IMR-90 (cell line): Measurements from ENCODE around the gene TUBGCP6.

Experiments used
- MAFK ChIP-seq: IDR thresholded peaks from 2 replicates; pipeline ENCODE4 v1.6.1; 2012; ENCODE audit warnings: low read depth, low read length, improper control_type of control experiment
- POLR2A ChIP-seq: IDR thresholded peaks from 2 replicates; pipeline ENCODE4 v1.6.1; 2012; ENCODE audit warnings: mild to moderate bottlenecking, low read depth, low read length
- RFX5 ChIP-seq: IDR thresholded peaks from 2 replicates; pipeline ENCODE4 v1.8.0; 2012; ENCODE audit warnings: low read depth, mild to moderate bottlenecking, low read length, moderate library complexity
- TF ChIP-seq, protein P1 (sequence below): conservative IDR thresholded peaks from 2 replicates; pipeline ENCODE4 v1.5.1; 2012; ENCODE audit warnings: mild to moderate bottlenecking, low read depth, low read length, improper control_type of control experiment

DNA sequence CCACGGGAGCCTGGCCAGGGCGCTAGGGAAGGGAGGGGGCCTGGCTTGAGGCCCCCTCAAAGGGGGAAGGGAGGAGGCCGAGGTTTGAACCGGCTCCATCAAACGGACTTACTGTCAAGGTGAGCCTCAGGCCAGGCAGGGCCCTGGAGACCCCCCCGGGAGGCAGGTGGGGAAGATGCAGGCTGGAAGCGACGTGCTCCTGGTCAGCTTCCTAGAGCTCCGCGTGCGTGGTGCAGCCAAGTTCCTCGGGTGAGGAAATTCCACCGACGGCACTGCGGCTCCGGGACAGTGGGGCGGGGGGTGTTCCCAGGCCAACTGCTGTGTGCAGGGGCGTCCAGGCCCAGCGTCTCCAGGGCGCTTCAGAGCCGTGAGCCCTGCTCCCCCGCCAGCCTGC lies 66.4 kb downstream of the TUBGCP6 start:
- TF ChIP-seq MAFK (no peak), RFX5 (no peak), POLR2A (no peak)
- TF ChIP-seq, protein P1, sequence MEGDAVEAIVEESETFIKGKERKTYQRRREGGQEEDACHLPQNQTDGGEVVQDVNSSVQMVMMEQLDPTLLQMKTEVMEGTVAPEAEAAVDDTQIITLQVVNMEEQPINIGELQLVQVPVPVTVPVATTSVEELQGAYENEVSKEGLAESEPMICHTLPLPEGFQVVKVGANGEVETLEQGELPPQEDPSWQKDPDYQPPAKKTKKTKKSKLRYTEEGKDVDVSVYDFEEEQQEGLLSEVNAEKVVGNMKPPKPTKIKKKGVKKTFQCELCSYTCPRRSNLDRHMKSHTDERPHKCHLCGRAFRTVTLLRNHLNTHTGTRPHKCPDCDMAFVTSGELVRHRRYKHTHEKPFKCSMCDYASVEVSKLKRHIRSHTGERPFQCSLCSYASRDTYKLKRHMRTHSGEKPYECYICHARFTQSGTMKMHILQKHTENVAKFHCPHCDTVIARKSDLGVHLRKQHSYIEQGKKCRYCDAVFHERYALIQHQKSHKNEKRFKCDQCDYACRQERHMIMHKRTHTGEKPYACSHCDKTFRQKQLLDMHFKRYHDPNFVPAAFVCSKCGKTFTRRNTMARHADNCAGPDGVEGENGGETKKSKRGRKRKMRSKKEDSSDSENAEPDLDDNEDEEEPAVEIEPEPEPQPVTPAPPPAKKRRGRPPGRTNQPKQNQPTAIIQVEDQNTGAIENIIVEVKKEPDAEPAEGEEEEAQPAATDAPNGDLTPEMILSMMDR, result no peak
